GM12892 (cell line): Measurements from ENCODE around the gene CNTNAP2.

Experiments
- POLR2AphosphoS5 ChIP-seq: IDR thresholded peaks from 2 replicates; pipeline ENCODE4 v1.6.1; 2011; ENCODE audit warnings: low read depth, low read length, control low read depth
- TAF1 ChIP-seq: IDR thresholded peaks from 2 replicates; pipeline ENCODE4 v1.6.1; 2011; ENCODE audit warnings: low read depth, mild to moderate bottlenecking, control low read depth, low read length, borderline replicate concordance

DNA sequence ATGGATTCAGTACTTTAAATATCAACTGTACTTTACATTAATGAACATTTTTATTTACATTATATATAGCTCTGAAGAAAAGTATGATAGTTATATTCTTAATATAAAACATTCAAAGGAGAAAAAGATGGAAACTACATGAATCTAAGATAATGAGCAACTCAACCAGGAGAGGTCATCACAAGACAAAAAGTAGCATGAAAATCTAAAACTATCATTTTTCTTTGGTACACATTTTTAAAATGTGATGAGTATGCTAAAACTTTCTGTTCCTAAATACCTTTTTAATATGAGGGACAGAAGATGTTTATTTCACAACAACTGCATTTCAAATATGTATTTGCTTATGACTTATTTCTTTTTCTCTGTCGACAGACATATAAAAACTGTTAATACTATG is 2.4 kb downstream of the CNTNAP2 start:
- TF ChIP-seq POLR2AphosphoS5: no peak
- no peak for TF ChIP-seq TAF1
